ENCODE measurements around the gene C11orf21. TPM values are rescaled to one million over a fixed set of nuclear protein-coding genes. Genes with fewer than 3 reads are reported as not detected.

C11orf21 gene
- total RNA-seq, 3 donors from 2014 or later: 0.33 to 1.0 (median 0.96) TPM

GRCh38 chr11:2266586-2267305 is 35.0 kb downstream of the C11orf21 start:
- intact Hi-C loops (cut with DNase I; ENCODE audit: low total_unique reads): no loop called here
- Histone ChIP-seq H3K4me3 (no peak overlapping the region), H3K27ac (no peak overlapping the region), H3K4me1 (peaks cover 6 to 14% of the 10 kb centered on the region in 2 donors), H3K36me3 (no peaks in the 10 kb centered on the region), H3K27me3 (peaks cover 10 to 12% of the 10 kb centered on the region in 2 donors), H3K9me3 (no peaks in the 10 kb centered on the region)
- TF ChIP-seq POLR2A (IDR thresholded peaks at IDR 0.05) (no peak), POLR2AphosphoS5 (IDR thresholded peaks at IDR 0.05) (no peak), CTCF (IDR thresholded peaks at IDR 0.05) (no peak)
- peak; percentile 13 to 47 for DNase-seq (ENCODE audit: low spot score in 2 of 2)

- peak overlapping the region in 1 of 2 donors; percentile 7 for H3K27ac ChIP-seq
- no peaks in the 10 kb centered on the region for H3K9me3 ChIP-seq
- no peaks in the 10 kb centered on the region for H3K36me3 ChIP-seq
- no peak overlapping the region for H3K4me3 ChIP-seq
- DNase-seq (ENCODE audit: low spot score in 2 of 2): peak; percentile 16 to 38
- TF ChIP-seq CTCF (IDR thresholded peaks at IDR 0.05) (no peak), POLR2AphosphoS5 (IDR thresholded peaks at IDR 0.05) (no peak), POLR2A (IDR thresholded peaks at IDR 0.05) (no peak)
- intact Hi-C loops (cut with DNase I; ENCODE audit: low total_unique reads): no loop called here
- peaks cover 8 to 9% of the 10 kb centered on the region in 2 donors for H3K27me3 ChIP-seq
- H3K4me1 ChIP-seq: peaks cover 6 to 13% of the 10 kb centered on the region in 2 donors
These were observed 35.7 kb downstream of the C11orf21 start for GRCh38 chr11:2265854-2266585.

- peaks cover 6 to 7% of the 10 kb centered on the region in 2 donors for H3K4me1 ChIP-seq
- H3K4me3 ChIP-seq: no peak overlapping the region
- H3K36me3 ChIP-seq: no peaks in the 10 kb centered on the region
- H3K27me3 ChIP-seq: peaks cover 4% of the 10 kb centered on the region in 2 donors
- intact Hi-C loops (cut with DNase I; ENCODE audit: low total_unique reads): no loop called here
- peak; percentile 15 to 44 for DNase-seq (ENCODE audit: low spot score in 2 of 2)
- TF ChIP-seq POLR2AphosphoS5 (IDR thresholded peaks at IDR 0.05): no peak
- no peak for TF ChIP-seq POLR2A (IDR thresholded peaks at IDR 0.05)
- no peaks in the 10 kb centered on the region for H3K9me3 ChIP-seq
- no peak overlapping the region for H3K27ac ChIP-seq
These were observed 36.3 kb downstream of the C11orf21 start for GRCh38 chr11:2265396-2265795.

DNA sequence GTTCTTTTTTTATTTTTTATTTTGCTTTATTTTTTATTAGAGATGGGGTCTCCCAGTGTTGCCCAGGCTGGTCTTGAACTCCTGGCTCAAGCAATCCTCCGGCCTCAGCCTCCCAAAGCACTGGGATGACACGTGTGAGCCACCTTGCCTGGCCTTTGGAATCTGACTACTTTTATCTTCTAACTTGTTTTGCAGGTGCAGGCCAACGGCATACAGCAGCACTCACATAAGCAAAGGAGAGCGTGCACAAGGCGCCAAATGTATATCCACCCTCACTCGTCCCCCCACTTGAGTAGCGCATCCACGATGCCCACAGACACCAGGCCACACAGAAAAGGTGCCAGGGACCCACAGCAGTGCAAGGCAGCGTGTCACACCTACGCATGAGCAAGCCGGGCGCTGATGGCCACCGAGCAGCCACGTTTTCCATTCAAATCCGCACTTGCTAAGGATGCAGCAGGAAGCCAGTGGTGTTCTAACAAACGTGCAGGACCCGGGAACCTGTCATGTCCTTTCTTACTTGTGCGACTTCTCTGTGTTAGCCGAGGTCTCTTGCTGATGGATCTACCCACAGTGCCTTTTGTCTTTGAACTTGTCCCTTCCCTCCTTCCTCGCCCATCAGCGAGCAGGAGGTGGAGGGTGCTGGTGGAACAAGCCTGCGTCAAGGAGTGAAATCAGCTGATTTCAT is 37.2 kb downstream of the C11orf21 start:
- H3K27ac ChIP-seq: no peak overlapping the region
- H3K9me3 ChIP-seq: no peaks in the 10 kb centered on the region
- H3K36me3 ChIP-seq: no peaks in the 10 kb centered on the region
- intact Hi-C loops (cut with DNase I; ENCODE audit: low total_unique reads): no loop called here
- peak in 1 of 2 donors; percentile 43 for DNase-seq (ENCODE audit: low spot score in 2 of 2)
- H3K4me3 ChIP-seq: no peak overlapping the region
- no peaks in the 10 kb centered on the region for H3K27me3 ChIP-seq
- H3K4me1 ChIP-seq: no peaks in the 10 kb centered on the region
- no peak for TF ChIP-seq POLR2A (IDR thresholded peaks at IDR 0.05)
- TF ChIP-seq POLR2AphosphoS5 (IDR thresholded peaks at IDR 0.05): no peak
- TF ChIP-seq CTCF (IDR thresholded peaks at IDR 0.05): no peak

DNA sequence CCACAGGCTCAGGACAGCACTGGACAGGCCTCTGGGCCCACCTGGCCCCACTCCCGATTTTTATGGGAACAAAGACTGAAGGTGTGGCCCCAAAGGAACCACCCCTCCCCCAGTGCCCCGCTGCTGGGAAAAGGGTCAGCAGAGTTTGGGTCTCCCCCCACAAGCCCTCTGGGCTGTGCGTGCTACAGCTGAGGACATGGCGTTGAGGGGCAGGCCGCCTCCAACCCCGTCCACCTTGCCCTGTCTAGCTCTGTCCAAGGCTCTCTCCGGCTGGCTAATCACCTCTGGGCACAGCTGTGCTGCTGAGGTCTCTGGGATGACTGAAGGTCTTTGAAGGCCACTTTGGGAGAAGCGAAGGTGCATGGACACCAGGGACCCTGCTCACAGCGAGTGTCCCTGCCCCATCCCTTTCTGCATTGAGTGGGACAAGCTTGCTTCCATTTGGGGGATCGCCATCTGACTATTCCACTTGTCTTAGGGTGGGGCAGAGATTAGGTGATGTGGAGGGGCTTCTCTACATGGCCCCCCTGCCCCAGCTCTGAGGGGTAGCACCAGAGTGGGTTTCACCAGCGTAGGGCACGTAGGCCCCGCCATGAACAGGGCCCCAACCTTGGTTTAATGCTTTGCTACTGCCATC is 37.9 kb downstream of the C11orf21 start:
- no peak overlapping the region for H3K27ac ChIP-seq
- H3K36me3 ChIP-seq: no peaks in the 10 kb centered on the region
- TF ChIP-seq POLR2A (IDR thresholded peaks at IDR 0.05): no peak
- no peak for TF ChIP-seq CTCF (IDR thresholded peaks at IDR 0.05)
- TF ChIP-seq POLR2AphosphoS5 (IDR thresholded peaks at IDR 0.05): no peak
- no peaks in the 10 kb centered on the region for H3K27me3 ChIP-seq
- DNase-seq (ENCODE audit: low spot score in 2 of 2): peak in 1 of 2 donors; percentile 45
- intact Hi-C loops (cut with DNase I; ENCODE audit: low total_unique reads): no loop called here
- no peaks in the 10 kb centered on the region for H3K9me3 ChIP-seq
- H3K4me3 ChIP-seq: no peak overlapping the region
- no peaks in the 10 kb centered on the region for H3K4me1 ChIP-seq
